Activated CD8-positive, alpha-beta T cell treated with anti-CD3 and anti-CD28 coated beads, Interleukin-2, amount 10 ng/mL, durations not matched to agents 7 days and 5 days (primary cell): ENCODE measurements around the gene SNAPIN. TPM values are rescaled to one million over a fixed set of nuclear protein-coding genes. Genes with fewer than 3 reads are reported as not detected.

Experiments
- ATAC-seq: fragments of 150-1000 bp; cut with Tn5 transposase; one replicate; pipeline ENCODE4 v1.10.0; 2021; ENCODE audit warnings: moderate library complexity
- CTCF ChIA-PET: fragments of 350-600 bp; sonication (Branson Sonifier 250); formaldehyde crosslinking; loops from one replicate; lab custom pipeline; 2021; ENCODE audit warnings: antibody characterized with exemption; lab: Charles Lee
- POLR2A ChIA-PET: fragments of 350-600 bp; sonication (Branson Sonifier 250); formaldehyde crosslinking; loops from one replicate; lab custom pipeline; 2021; ENCODE audit warnings: antibody characterized with exemption; lab: Charles Lee
- DNase-seq: peaks from one replicate; pipeline ENCODE4 v3.0.0-alpha.2; 2020
- H3K27ac Mint-ChIP-seq: one replicate; pipeline ENCODE4 v1.8.0; 2021; ENCODE audit warnings: mild to moderate bottlenecking, mixed read lengths
- H3K27me3 Mint-ChIP-seq: one replicate; pipeline ENCODE4 v1.8.0; 2021; ENCODE audit warnings: low read depth, mixed read lengths
- H3K36me3 Mint-ChIP-seq: one replicate; pipeline ENCODE4 v1.8.0; 2021; ENCODE audit warnings: low read depth, mixed read lengths
- H3K4me1 Mint-ChIP-seq: one replicate; pipeline ENCODE4 v1.8.0; 2021; ENCODE audit warnings: low read depth, mixed read lengths
- H3K4me3 Mint-ChIP-seq: one replicate; pipeline ENCODE4 v1.8.0; 2021; ENCODE audit warnings: mild to moderate bottlenecking, mixed read lengths
- H3K9me3 Mint-ChIP-seq: one replicate; pipeline ENCODE4 v1.8.0; 2022; ENCODE audit warnings: mixed read lengths; ENCODE audit not compliant: insufficient read depth
- total RNA-seq, 2 experiments: library from RNA; stranded (reverse); gene quantifications; one replicate each; pipeline ENCODE4 v1.2.3, GENCODE V29; 2021

The SNAPIN gene
- total RNA-seq, result 10 to 100 TPM; 36.5 to 37.7 TPM

DNA sequence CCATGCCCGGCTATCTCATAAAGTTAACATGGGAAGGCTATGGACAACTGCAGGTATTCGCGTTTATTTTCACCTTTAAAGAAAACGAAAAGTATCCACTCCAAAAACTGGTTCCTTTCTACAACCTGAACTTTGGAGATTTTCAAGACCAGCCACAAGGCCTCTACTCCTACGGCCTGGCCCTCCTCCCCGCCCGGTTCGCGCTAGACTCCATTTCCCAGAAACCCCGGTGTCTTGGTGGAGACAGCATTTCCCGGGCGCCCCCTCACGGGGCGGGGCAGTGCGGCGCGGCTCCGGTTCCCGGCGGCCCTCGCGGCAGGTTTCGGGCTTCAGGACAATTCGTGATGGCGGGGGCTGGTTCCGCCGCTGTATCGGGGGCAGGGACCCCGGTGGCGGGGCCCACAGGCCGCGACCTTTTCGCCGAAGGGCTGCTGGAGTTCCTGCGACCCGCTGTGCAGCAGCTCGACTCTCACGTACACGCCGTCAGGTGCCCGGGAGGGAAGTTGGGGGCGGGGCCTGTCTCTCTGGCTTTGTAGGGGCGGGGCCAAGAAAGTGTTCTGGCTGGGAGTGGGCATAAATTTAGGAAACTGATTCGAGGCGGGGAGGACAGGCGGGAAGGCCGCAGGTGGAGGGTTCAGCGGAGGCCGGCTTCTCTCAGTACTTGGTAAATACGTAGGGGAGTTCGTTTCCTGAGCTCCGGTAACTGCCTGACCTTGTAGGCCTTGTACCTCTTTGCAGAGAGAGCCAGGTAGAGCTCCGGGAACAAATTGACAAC, at the start of gene SNAPIN:
Gene SNAPIN, plus strand, starts transcription at position 304 of the 775 bp plus-strand sequence. Its CDS starts 41 bp downstream, at position 345.
- Mint-ChIP-seq H3K27ac (peak within 1 kb of the TSS; percentile 94), H3K36me3 (peaks cover 33% of the 10 kb centered on the region), H3K27me3 (no peaks in the 10 kb centered on the region), H3K9me3 (no peaks in the 10 kb centered on the region), H3K4me3 (peak within 1 kb of the TSS; percentile 98), H3K4me1 (peaks cover 17% of the 10 kb centered on the region)
- CTCF ChIA-PET, result interaction anchor here (0.6 to 1.8 kb wide), 11 partner anchors 9 to 1343 kb away, joined by 3 to 6 read pairs (median 3); partner anchors contain the start of genes CHTOP, ILF2 and RAB13
- POLR2A ChIA-PET, result interaction anchor here (0.9 to 2.7 kb wide), 9 partner anchors 9 to 332 kb away, joined by 3 to 25 read pairs (median 4); partner anchors contain the start of genes CHTOP, ILF2, RAB13 and RPS27
- ATAC-seq, result peak; percentile 98
- DNase-seq, result peak; percentile 94

GRCh38 chr1:153608742-153609584, 49.5 kb upstream of the SNAPIN start:
- ATAC-seq, result no peak
- DNase-seq, result no peak
- no peaks in the 10 kb centered on the region for H3K4me1 Mint-ChIP-seq

DNA sequence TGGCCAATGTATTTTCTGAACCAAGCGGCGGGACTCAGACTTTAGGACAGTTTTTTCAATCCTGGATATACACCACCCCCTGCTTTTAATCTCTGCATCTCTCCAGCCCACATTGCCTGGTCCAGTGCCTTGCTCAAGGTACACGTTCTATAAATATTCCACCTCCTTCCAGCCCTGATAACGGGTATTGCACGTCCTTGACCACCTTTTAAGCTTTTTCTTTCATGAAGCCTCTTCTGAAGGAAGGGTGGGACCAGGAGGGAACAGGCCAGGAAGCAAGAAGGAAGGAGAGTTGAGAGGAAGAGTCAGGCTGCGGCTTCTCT, 49.0 kb upstream of the SNAPIN start:
- no peak overlapping the region for H3K27ac Mint-ChIP-seq
- H3K36me3 Mint-ChIP-seq, result no peaks in the 10 kb centered on the region
- POLR2A ChIA-PET, result no interaction called here
- no peaks in the 10 kb centered on the region for H3K27me3 Mint-ChIP-seq
- H3K9me3 Mint-ChIP-seq, result no peaks in the 10 kb centered on the region
- no peak overlapping the region for H3K4me3 Mint-ChIP-seq
- CTCF ChIA-PET, result no interaction called here
- no peaks in the 10 kb centered on the region for H3K4me1 Mint-ChIP-seq
- no peak for ATAC-seq
- DNase-seq, result no peak

More at GRCh38 chr1:153608742-153609584, 49.5 kb upstream of the SNAPIN start:
- CTCF ChIA-PET, result no interaction called here
- H3K27ac Mint-ChIP-seq, result no peak overlapping the region
- H3K9me3 Mint-ChIP-seq, result no peaks in the 10 kb centered on the region
- H3K4me3 Mint-ChIP-seq, result no peak overlapping the region
- POLR2A ChIA-PET, result no interaction called here
- H3K27me3 Mint-ChIP-seq, result no peaks in the 10 kb centered on the region
- H3K36me3 Mint-ChIP-seq, result no peaks in the 10 kb centered on the region

DNA sequence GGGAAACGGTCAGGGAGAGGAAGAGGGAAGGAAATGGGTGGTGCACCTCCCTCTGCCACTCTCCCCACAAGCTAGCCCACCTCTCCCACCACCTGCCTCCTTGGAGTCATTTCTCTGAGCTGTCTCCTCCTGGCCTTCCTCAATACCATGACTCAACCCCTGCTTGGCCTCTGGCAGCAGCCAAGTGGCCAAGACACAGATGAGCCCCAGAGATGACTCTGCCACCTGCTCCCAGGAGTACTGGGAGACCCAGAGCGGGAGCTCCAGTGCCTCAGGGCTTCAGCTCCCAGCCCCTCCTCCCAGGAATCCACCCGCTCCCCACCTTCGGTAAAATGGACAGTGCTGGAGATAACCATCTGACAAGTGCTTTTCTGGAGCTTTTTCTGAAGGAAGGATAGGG, 48.2 kb upstream of the SNAPIN start:
- Mint-ChIP-seq H3K27ac (no peak overlapping the region), H3K9me3 (no peaks in the 10 kb centered on the region), H3K36me3 (no peaks in the 10 kb centered on the region), H3K27me3 (no peaks in the 10 kb centered on the region), H3K4me3 (no peak overlapping the region), H3K4me1 (no peaks in the 10 kb centered on the region)
- ChIA-PET POLR2A (no interaction called here), CTCF (interaction anchor here (10.2 kb wide), 1 partner anchor 39 kb away, joined by 115 read pairs; no protein-coding TSS in a partner anchor)
- DNase-seq (no peak), ATAC-seq (no peak)

DNA sequence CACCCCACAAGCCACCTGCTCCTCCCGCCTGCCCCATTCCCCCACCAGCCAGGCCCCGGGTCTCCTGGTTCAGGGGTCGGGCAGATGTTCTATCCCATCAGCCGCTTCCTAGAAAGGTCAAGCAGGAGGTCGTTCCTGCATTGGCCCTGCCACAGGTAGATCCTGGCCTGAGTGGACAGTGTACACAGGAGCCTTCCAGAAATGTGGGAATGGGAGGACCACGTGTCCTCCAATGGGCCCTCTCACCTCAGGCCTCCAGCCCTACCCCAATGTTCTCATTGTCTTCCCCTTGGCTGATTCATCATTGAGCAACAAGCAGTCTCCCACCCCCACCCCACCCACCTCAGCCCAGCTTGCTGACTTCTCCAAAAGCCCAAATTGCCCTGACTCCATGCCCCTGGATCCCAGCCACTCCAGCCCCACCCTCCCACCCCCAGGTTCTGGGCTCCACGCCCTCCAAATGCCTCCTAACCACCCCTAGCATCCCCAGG, 47.6 kb upstream of the SNAPIN start:
- POLR2A ChIA-PET, result no interaction called here
- H3K27me3 Mint-ChIP-seq, result no peaks in the 10 kb centered on the region
- DNase-seq (no peak), ATAC-seq (no peak)
- CTCF ChIA-PET, result interaction anchor here (1.7 to 10.2 kb wide), 2 partner anchors 16 to 39 kb away, joined by 5 to 115 read pairs; partner anchors contain the start of gene S100A13
- H3K27ac Mint-ChIP-seq, result no peak overlapping the region
- H3K4me1 Mint-ChIP-seq, result no peaks in the 10 kb centered on the region
- no peaks in the 10 kb centered on the region for H3K9me3 Mint-ChIP-seq
- H3K36me3 Mint-ChIP-seq, result no peaks in the 10 kb centered on the region
- H3K4me3 Mint-ChIP-seq, result no peak overlapping the region

DNA sequence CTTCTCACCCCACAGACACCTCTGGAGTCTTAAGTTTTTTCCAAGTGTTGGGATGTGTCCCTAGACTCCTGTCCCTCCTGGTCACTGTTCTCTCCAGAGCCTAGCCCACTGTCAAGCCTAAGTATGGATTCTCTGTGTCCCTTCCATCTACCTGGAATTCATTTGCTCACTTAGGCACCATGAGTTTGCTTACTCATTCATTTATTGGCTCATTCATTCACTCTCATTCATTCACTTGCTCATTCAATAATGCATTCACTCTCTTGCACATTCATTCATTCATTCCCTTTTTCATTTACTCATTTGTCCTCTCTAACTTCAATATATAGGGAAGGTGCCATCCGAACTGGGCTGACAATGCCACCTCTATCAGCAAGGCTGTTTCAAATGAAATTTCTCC, 47.1 kb upstream of the SNAPIN start:
- ATAC-seq (no peak), DNase-seq (no peak)
- Mint-ChIP-seq H3K4me1 (no peaks in the 10 kb centered on the region), H3K9me3 (no peaks in the 10 kb centered on the region), H3K27ac (no peak overlapping the region), H3K4me3 (no peak overlapping the region), H3K27me3 (no peaks in the 10 kb centered on the region), H3K36me3 (no peaks in the 10 kb centered on the region)
- ChIA-PET CTCF (interaction anchor here (0.7 to 10.2 kb wide), 4 partner anchors 16 to 101 kb away, joined by 3 to 115 read pairs (median 4); partner anchors contain the start of gene S100A13), POLR2A (no interaction called here)

DNA sequence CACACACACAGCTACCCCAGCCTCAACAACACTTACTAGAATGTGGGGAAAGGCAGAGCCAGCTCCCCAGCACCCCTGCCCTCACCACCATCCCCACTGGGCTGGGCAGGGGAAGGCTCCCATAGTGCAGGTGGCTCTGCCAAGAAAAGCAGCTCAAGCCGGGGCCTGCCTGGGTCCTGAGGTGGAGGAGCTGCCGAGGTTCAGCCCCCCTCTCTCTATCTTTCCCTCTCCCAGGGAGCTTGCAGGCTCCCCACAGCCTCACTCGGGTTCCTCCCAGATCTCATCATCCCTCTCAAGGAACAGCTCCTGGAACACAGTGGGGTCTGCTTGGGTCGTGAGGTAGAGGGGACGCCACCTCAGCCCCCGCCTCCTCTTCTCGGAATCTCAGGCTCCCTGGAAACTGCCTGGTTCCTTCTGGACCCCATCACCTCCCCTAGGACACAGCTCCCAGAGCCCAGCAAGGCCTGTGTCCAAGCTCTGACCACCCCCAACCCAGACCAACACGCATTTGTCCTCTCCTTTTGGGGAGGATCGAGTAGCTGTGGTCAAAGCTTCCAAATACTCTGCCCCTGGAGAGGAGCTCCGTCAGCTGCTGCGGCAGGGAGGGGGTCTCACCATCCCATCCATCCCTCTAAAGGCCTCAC, 46.3 kb upstream of the SNAPIN start:
- H3K27ac Mint-ChIP-seq, result no peak overlapping the region
- H3K36me3 Mint-ChIP-seq, result no peaks in the 10 kb centered on the region
- CTCF ChIA-PET, result interaction anchor here (0.7 to 10.2 kb wide), 5 partner anchors 15 to 102 kb away, joined by 3 to 115 read pairs (median 4); partner anchors contain the start of gene S100A13
- H3K27me3 Mint-ChIP-seq, result no peaks in the 10 kb centered on the region
- POLR2A ChIA-PET, result interaction anchor here (0.6 kb wide), 1 partner anchor 31 kb away, joined by 3 read pairs; no protein-coding TSS in a partner anchor
- H3K4me3 Mint-ChIP-seq, result no peak overlapping the region
- H3K9me3 Mint-ChIP-seq, result no peaks in the 10 kb centered on the region
- H3K4me1 Mint-ChIP-seq, result peaks cover under 1% of the 10 kb centered on the region
- ATAC-seq (no peak), DNase-seq (no peak)

DNA sequence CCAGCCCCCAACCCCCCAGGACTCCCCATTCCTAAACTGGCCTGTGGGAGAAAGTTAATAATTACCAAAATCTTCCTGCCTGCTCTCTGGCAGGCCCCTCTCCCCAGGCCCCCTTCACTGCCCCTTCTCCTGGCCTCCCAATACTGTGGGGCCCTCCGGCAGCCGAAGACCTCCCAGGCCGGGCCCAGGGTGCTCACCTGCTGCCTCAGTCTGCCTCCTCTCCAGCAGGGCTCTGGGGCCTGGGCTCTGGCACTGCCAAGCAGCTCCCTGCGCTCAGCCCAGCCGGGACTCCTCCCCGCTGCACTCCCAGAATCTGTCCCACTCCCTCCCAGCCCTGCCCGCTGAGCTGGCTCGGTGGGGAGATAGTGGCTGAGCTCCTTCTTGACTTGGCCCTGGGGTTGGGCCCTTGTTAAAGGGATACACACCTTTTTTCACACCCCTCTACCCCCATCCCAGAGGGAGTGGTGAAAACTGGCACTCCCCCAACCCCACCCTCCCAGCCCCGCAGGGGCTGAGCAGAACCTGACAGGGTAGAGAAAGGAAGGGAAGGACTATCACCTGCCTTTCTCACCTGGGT, 45.7 kb upstream of the SNAPIN start, which contains the start of gene S100A16:
Gene S100A16, minus strand, starts transcription at position 383 of the 577 bp plus-strand sequence. CDS start 4,986 bp downstream, outside the sequence.
- ATAC-seq (no peak), DNase-seq (no peak)
- CTCF ChIA-PET, result interaction anchor here (0.9 to 10.2 kb wide), 4 partner anchors 14 to 80 kb away, joined by 3 to 115 read pairs (median 4); partner anchors contain the start of gene S100A13
- H3K4me1 Mint-ChIP-seq, result peaks cover 7% of the 10 kb centered on the region
- no peak within 1 kb of the TSS for H3K27ac Mint-ChIP-seq
- no peaks in the 10 kb centered on the region for H3K27me3 Mint-ChIP-seq
- POLR2A ChIA-PET, result interaction anchor here (0.6 kb wide), 1 partner anchor 32 kb away, joined by 3 read pairs; no protein-coding TSS in a partner anchor
- H3K9me3 Mint-ChIP-seq, result no peaks in the 10 kb centered on the region
- no peaks in the 10 kb centered on the region for H3K36me3 Mint-ChIP-seq
- H3K4me3 Mint-ChIP-seq, result no peak within 1 kb of the TSS

- ChIA-PET CTCF (interaction anchor here (0.9 to 10.2 kb wide), 3 partner anchors 14 to 81 kb away, joined by 3 to 115 read pairs (median 4); partner anchors contain the start of gene S100A13), POLR2A (interaction anchor here (3.1 kb wide), 1 partner anchor 21 kb away, joined by 15 read pairs; the partner anchor contains the start of gene CHTOP)
- Mint-ChIP-seq H3K36me3 (no peaks in the 10 kb centered on the region), H3K4me3 (no peak overlapping the region), H3K4me1 (peaks cover 9% of the 10 kb centered on the region), H3K9me3 (no peaks in the 10 kb centered on the region), H3K27ac (no peak overlapping the region), H3K27me3 (no peaks in the 10 kb centered on the region)
- ATAC-seq, result no peak
- no peak for DNase-seq
Measured at GRCh38 chr1:153613406-153613805, 45.1 kb upstream of the SNAPIN start.

DNA sequence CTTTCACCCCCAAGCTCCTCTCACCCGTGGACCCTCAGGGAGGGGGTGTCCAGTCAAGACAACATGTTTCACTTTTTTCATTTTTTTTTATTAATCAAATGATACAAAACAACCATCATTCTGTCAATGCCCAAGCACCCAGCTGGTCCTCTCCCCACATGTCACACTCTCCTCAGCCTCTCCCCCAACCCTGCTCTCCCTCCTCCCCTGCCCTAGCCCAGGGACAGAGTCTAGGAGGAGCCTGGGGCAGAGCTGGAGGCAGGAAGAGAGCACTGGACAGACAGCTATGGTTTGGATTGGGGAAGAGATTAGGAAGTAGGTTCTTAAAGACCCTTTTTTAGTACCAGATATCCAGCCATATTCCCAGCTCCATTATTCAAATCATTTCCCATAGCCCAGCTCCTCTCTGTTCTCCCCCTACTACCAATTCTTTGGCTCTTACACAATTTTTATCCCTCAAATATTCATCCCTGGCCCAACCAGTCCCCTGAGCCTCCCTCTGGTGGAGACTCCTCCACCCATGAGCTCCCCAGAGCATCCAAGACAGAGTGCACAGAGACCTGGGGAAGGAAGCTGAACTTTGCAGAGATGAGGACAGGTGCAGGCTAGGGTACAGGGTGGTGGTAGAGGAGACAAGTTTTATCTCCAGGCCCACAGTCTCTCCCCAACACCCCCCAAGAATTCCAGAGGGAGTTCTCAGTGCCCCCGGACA, 44.2 kb upstream of the SNAPIN start:
- ATAC-seq, result no peak
- no peaks in the 10 kb centered on the region for H3K36me3 Mint-ChIP-seq
- ChIA-PET CTCF (interaction anchor here (0.9 to 10.2 kb wide), 6 partner anchors 10 to 105 kb away, joined by 6 to 120 read pairs (median 8); partner anchors contain the start of gene S100A13), POLR2A (interaction anchor here (3.1 kb wide), 1 partner anchor 20 kb away, joined by 15 read pairs; the partner anchor contains the start of gene CHTOP)
- H3K4me1 Mint-ChIP-seq, result peaks cover 9% of the 10 kb centered on the region
- H3K4me3 Mint-ChIP-seq, result no peak overlapping the region
- no peaks in the 10 kb centered on the region for H3K9me3 Mint-ChIP-seq
- no peak overlapping the region for H3K27ac Mint-ChIP-seq
- no peak for DNase-seq
- H3K27me3 Mint-ChIP-seq, result no peaks in the 10 kb centered on the region
